ENCODE data around the gene TBC1D14. TPM values are rescaled to one million over a fixed set of nuclear protein-coding genes. Genes with fewer than 3 reads are reported as not detected.

The TBC1D14 gene
- total RNA-seq, 1 donor from 2014 or later, result 33.2 TPM

DNA sequence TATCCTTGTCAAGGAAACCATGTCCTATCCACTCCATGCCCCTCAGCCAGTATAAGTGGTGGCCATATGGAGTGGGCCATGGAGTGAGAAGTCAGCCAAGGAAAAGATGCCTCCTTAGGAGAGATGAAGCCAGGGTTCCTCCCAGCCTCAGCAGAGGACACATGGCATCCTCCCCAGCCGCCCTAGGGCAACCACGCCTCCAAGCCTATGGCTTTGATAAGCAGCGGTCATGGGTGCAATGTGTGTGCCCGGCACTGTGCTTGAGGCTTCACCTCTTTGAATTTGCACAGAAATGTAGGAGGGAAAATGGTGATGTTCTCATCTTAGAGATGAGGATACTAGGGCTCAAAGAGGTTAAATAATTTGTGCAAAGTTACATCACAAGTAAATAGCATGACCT, 34.6 kb upstream of the TBC1D14 start:
- DNase-seq (ENCODE audit: extremely low spot score, unreplicated experiment), result no peak
- Mint-ChIP-seq H3K4me1 (ENCODE audit: unreplicated experiment) (peaks cover 11% of the 10 kb centered on the region), H3K9me3 (ENCODE audit: unreplicated experiment) (no peaks in the 10 kb centered on the region), H3K27me3 (ENCODE audit: unreplicated experiment) (no peaks in the 10 kb centered on the region), H3K36me3 (ENCODE audit: unreplicated experiment) (peaks cover 39% of the 10 kb centered on the region), H3K27ac (ENCODE audit: unreplicated experiment) (no peak overlapping the region), H3K4me3 (ENCODE audit: unreplicated experiment) (no peak overlapping the region)
- TF ChIP-seq, protein P1, sequence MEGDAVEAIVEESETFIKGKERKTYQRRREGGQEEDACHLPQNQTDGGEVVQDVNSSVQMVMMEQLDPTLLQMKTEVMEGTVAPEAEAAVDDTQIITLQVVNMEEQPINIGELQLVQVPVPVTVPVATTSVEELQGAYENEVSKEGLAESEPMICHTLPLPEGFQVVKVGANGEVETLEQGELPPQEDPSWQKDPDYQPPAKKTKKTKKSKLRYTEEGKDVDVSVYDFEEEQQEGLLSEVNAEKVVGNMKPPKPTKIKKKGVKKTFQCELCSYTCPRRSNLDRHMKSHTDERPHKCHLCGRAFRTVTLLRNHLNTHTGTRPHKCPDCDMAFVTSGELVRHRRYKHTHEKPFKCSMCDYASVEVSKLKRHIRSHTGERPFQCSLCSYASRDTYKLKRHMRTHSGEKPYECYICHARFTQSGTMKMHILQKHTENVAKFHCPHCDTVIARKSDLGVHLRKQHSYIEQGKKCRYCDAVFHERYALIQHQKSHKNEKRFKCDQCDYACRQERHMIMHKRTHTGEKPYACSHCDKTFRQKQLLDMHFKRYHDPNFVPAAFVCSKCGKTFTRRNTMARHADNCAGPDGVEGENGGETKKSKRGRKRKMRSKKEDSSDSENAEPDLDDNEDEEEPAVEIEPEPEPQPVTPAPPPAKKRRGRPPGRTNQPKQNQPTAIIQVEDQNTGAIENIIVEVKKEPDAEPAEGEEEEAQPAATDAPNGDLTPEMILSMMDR (IDR thresholded peaks at IDR 0.05), result no peak

DNA sequence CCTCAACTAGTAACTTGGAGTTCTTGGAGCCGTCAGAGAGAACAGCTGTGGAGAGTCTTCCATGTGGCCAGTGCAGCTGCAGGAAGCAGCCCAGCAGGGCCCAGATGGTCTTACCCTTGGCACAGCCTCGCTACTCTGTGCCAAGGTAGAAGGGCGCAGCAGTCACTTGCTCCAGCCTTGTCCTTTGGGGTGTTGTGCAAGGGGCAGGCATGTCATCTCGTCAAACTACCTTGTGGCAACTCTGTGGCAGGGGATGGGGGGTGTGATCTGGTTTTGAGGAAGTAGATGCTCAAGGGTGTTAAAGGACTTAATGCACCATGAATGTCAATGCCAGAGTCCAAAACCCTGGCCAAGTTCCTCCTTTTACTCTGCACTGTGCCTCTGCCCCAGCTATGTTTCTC, 34.2 kb upstream of the TBC1D14 start:
- H3K27ac Mint-ChIP-seq (ENCODE audit: unreplicated experiment), result no peak overlapping the region
- no peak for DNase-seq (ENCODE audit: extremely low spot score, unreplicated experiment)
- peaks cover 41% of the 10 kb centered on the region for H3K36me3 Mint-ChIP-seq (ENCODE audit: unreplicated experiment)
- TF ChIP-seq, protein P1 (IDR thresholded peaks at IDR 0.05), result no peak
- no peaks in the 10 kb centered on the region for H3K9me3 Mint-ChIP-seq (ENCODE audit: unreplicated experiment)
- no peaks in the 10 kb centered on the region for H3K27me3 Mint-ChIP-seq (ENCODE audit: unreplicated experiment)
- no peak overlapping the region for H3K4me3 Mint-ChIP-seq (ENCODE audit: unreplicated experiment)
- H3K4me1 Mint-ChIP-seq (ENCODE audit: unreplicated experiment), result peaks cover 11% of the 10 kb centered on the region

DNA sequence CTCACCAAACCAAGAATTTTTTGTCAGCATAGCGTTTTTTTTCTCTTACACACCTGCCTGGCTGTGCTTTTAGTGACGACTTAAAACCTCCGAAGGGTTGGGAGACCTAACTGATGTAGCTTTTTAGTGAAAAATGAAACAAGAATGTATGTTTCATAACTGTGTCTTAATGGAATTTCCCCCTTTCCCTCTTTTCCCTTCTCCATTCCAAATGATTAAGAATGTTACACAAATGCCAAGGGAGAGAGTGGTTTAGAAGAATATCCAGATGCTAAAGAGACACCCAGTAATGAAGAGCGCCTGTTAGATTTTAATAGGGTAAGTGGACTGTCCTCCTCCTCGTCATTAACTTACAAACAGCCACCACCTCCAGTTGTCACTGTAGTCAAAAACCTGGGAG, 33.2 kb upstream of the TBC1D14 start:
- H3K9me3 Mint-ChIP-seq (ENCODE audit: unreplicated experiment), result no peaks in the 10 kb centered on the region
- peak overlapping the region; percentile 31 for H3K27ac Mint-ChIP-seq (ENCODE audit: unreplicated experiment)
- peaks cover 46% of the 10 kb centered on the region for H3K36me3 Mint-ChIP-seq (ENCODE audit: unreplicated experiment)
- TF ChIP-seq, protein P1 (IDR thresholded peaks at IDR 0.05), result no peak
- H3K4me3 Mint-ChIP-seq (ENCODE audit: unreplicated experiment), result no peak overlapping the region
- DNase-seq (ENCODE audit: extremely low spot score, unreplicated experiment), result no peak
- H3K27me3 Mint-ChIP-seq (ENCODE audit: unreplicated experiment), result no peaks in the 10 kb centered on the region
- H3K4me1 Mint-ChIP-seq (ENCODE audit: unreplicated experiment), result peaks cover 11% of the 10 kb centered on the region

DNA sequence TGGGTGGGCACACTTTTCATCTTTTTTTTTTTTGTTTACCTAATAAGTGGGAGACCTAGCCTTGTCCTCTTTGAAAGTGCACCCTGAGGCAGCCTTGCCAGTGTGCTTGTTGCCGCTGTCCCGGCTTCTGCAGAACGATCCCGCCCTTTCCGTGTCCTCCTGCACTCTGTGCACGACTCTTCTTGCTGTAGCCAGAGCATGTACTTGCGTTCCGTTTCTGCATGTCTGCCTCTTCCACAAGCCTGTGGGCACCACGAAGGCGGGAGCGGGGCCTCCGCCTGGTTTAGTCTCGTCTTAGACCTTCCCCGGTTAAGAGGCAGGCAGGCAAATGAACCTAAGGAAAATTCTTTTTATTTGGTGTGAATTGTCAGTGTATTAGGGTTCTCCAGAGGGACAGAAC, 32.6 kb upstream of the TBC1D14 start:
- TF ChIP-seq, protein P1 (IDR thresholded peaks at IDR 0.05), result no peak
- DNase-seq (ENCODE audit: extremely low spot score, unreplicated experiment), result no peak
- H3K4me1 Mint-ChIP-seq (ENCODE audit: unreplicated experiment), result peaks cover 11% of the 10 kb centered on the region
- H3K27ac Mint-ChIP-seq (ENCODE audit: unreplicated experiment), result peak overlapping the region; percentile 39
- peaks cover 41% of the 10 kb centered on the region for H3K36me3 Mint-ChIP-seq (ENCODE audit: unreplicated experiment)
- no peak overlapping the region for H3K4me3 Mint-ChIP-seq (ENCODE audit: unreplicated experiment)
- H3K9me3 Mint-ChIP-seq (ENCODE audit: unreplicated experiment), result no peaks in the 10 kb centered on the region
- no peaks in the 10 kb centered on the region for H3K27me3 Mint-ChIP-seq (ENCODE audit: unreplicated experiment)

DNA sequence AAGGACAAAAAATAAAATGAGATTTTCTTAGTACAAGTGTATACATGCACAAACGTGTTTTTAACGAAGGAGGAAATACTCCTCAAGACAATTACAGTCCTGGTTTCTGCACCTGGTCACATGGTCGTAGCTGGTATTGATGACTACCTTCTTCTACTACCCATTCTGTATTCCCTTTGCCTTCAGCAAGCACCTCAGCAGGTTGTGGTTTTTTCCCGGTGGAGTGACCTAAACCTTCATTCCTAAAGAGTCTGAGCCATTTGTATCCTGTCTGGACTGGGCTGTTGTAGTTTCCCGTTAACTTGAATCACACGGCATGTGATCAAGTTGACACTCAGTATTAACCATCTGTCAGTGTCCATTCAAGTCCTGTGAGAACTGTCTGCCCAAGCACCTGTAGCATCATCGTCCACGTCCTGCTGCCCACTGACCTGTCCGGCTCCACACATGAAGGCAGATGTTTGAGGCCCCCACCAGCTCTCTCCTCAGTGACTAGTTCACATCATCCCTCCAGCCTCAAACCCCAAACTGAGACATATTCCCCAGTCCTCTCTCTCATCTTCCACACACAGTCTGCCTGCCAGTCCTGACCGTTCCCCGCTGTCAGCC, 31.1 kb upstream of the TBC1D14 start:
- H3K4me3 Mint-ChIP-seq (ENCODE audit: unreplicated experiment), result no peak overlapping the region

More for the DNA sequence above, 31.1 kb upstream of the TBC1D14 start:
- no peak for DNase-seq (ENCODE audit: extremely low spot score, unreplicated experiment)
- peaks cover 50% of the 10 kb centered on the region for H3K36me3 Mint-ChIP-seq (ENCODE audit: unreplicated experiment)
- no peaks in the 10 kb centered on the region for H3K27me3 Mint-ChIP-seq (ENCODE audit: unreplicated experiment)
- TF ChIP-seq, protein P1 (IDR thresholded peaks at IDR 0.05), result no peak
- H3K4me1 Mint-ChIP-seq (ENCODE audit: unreplicated experiment), result peaks cover 11% of the 10 kb centered on the region
- H3K9me3 Mint-ChIP-seq (ENCODE audit: unreplicated experiment), result no peaks in the 10 kb centered on the region
- H3K27ac Mint-ChIP-seq (ENCODE audit: unreplicated experiment), result no peak overlapping the region

All from osteocyte (in vitro differentiated cells).